ENCODE results near the gene ERC1.

Gene ERC1

DNA sequence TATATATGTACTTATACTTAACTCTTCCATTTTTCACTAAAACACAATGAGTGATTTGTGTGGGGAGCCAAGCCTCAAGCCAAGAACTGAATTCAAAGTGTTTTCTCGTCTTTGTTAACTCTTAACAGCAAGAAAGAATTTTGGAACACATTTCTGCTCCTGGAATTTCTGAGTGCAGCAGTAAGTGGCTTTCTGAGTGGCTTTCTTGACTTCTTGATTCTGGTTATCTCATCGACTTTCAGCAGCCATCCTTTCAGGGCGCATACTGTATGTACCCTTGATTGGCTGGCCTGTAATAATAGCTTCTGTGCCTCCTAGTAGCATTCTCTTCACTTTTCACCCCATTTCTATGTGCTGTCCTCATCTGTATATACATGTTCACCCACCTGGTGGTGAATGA lies 446.0 kb downstream of the ERC1 start:
- no peak for DNase-seq (ENCODE audit: low read depth in 2 of 2)

DNA sequence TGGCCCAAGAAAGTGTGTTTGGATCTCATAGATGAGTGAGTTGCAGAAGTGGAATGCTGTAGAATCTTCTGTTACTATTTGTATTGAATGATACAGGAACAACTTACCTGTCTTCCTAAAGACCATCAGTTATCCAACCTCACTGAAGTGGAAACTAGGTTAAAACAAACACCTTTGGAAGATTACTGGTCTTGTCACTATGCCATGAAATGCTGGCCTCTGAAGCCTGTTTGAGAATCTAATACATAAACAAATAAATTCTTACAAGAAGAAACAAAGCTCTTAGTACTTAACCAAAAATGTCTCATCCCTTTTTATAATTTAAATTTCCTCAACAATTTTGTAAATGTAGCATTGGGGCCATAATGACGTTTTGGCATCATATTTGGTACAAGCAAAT lies 448.2 kb downstream of the ERC1 start:
- DNase-seq (ENCODE audit: low read depth in 2 of 2) = no peak

DNA sequence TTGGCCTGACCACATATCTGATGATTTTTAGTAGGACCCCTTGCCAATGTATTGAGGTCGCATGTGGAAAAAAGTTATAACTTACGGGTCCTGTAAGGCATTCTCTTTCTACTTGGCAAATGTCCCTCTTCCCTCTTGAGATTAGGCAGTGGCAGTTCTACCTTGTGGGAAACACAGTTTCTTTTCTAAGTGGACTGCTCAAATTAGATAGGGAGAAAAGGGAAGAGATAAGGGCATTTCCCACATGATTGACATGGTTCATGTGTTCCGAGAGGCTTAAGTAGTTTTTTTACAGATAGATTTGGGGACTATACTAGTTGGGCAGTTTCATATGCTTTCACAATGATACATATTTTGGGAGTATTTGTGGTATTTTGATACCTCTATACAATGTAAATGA lies 448.7 kb downstream of the ERC1 start:
- no peak for DNase-seq (ENCODE audit: low read depth in 2 of 2)

DNA sequence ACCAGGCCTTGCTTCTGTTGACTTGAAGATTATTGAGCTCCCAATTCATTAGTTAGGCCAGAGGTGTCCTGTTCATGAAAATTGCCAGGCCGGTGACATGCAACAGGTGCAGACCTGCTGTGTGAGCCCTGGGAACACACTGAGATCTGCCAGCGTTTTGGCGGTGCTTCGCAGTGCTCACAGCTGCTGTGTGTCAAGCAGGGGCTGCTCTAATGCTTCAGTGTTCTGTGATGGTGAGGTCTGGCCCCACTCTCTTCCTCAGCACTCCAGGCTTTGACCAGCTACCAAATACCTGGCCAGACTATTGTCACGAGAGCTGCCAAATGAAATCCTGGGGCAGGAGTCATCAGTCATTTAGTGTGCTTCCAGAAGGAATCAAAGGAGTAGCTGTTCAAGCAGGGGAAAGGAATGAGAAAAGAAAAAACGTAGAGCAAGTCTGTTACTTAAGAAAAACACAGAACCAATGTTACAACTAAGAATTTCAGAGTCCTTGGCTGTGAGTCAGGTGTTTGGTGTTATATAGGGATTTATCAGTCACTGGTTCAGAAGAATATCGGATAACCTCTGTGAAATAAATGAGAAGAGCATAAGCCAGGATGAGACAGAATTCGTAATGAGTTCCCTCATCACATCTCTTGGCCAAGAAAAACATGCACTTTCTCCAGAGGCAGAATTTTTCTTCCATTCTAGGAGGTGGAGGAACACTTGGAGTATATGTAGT lies 452.6 kb downstream of the ERC1 start:
- no peak for DNase-seq (ENCODE audit: low read depth in 2 of 2)

DNA sequence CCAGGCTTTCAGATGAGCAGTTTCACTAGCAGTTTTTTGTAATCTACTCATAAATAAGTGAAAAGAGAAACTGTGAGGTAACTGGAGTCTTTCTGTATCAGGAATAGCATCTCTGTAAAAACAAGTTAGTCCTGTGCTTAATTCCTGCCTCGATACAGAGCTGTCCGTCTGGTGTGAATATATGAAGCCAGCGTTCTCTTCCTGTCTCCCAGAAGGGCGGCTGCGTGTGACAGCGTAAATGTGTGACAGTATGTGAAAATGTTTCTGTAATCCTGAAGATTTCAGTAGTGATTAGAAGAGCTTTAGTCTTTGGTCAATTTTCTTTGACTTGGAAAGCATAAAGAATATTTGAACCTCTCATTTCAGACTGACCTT lies 453.1 kb downstream of the ERC1 start:
- DNase-seq (ENCODE audit: low read depth in 2 of 2) = no peak

DNA sequence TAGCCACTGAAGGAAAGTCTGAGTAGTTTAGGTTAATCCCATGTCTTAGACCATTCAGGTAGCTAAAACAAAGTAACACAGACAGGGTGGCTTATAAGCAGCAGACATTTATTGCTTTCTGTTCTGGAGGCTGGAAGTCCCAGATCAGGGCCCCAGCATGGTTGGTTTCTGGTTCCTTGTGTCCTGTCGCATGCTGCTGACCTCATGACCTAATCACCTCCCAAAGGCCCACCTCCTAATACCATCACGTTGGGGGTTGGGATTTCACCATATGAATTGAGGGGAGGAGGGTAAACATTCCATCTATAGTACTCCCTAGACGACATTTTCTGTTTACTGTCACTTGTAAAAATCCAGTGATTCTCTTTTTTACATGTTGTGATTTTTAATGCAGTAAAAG lies 454.8 kb downstream of the ERC1 start:
- no peak for DNase-seq (ENCODE audit: low read depth in 2 of 2)

DNA sequence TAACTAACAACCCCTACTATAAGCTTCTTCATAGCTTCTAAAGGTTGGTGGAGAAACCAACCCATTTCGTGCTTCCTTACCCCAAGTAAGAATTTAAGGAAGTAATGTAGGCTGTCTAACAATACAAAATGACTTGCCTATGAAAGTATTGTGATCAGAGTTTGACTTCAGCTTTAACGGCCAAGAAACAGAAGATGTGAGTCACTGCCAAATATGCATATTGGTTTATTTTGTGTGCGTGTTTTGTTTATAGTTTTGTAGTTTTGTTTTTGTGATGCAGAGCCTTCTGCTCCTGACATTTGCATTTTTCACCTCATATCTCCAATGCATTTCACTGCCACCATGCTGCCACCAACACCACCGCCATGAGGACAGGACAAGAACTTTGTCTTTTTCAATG lies 457.3 kb downstream of the ERC1 start:
- DNase-seq (ENCODE audit: low read depth in 2 of 2) = no peak

DNA sequence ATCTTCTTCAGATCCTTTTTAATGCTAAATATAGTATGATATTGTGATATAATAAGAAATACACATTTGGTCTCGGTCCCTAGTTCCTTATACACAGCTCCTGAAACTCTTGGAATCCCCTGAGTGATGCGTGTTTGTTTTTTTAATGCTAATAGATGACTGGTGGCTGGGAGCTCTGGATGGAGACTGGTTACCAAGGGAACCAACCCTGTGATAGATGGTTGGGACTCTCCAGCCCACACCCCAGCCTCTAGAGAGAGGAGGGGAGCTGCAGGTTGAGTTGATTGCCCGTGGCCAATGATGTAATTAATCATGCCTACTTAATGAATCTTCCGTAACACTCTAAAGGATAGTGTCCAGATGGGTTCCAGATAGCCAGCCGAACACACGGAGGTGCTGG lies 462.8 kb downstream of the ERC1 start:
- DNase-seq (ENCODE audit: low read depth in 2 of 2) = no peak

DNA sequence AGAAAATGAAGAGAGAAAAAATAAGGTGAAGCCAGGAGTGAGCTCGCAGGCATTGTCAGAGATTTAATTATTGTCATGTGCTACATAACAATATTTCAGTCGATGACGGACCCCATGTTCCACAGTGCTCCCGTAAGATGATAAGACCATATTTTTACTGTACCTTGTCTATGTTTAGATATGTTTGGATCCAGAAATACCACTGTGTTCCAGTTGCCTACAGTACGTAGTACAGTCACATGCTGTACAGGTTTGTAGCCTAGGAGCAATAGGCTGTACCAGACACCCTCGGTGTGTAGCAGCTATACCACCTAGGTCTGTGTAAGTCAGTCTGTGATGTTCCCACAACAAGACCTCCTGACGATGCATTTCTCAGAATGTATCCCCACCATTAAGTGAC lies 465.9 kb downstream of the ERC1 start:
- no peak for DNase-seq (ENCODE audit: low read depth in 2 of 2)

DNA sequence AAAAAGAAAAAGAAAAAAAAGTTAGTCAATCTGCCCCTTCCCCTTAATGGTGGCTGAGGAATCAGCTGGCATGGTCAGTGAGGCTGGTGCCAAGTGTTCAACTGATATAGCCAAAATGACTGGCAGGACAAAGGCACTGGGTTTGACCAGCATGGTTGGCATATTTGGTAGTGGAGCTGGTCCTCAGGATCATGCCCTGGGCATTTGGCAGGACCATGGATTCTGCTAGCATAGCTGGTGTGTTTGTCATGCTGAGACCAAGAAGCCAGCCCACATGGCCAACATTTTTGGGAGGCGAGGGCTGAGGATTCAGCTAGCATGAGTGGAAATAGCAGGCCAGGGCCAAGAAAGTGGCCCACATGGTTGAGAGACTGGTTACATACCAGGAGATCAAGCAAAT lies 466.9 kb downstream of the ERC1 start:
- no peak for DNase-seq (ENCODE audit: low read depth in 2 of 2)

DNA sequence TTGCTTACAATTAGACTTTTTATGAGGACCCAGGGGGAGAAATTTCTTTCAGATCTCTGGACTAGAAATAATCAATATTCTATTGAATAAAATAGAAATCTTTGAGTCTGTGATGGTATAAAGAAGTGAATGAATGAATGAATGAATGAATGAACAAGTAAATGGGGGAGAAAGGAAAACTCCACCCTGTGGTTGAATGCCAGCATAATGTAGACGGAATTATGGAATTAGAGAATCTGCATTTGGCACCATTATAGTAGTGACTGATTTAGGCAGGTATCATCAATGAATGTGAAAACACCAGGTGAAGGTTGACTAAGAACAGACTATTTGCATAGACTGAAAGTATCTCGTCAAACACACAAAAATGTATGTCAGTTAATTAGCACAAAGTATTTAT lies 468.3 kb downstream of the ERC1 start:
- DNase-seq (ENCODE audit: low read depth in 2 of 2) = no peak

DNA sequence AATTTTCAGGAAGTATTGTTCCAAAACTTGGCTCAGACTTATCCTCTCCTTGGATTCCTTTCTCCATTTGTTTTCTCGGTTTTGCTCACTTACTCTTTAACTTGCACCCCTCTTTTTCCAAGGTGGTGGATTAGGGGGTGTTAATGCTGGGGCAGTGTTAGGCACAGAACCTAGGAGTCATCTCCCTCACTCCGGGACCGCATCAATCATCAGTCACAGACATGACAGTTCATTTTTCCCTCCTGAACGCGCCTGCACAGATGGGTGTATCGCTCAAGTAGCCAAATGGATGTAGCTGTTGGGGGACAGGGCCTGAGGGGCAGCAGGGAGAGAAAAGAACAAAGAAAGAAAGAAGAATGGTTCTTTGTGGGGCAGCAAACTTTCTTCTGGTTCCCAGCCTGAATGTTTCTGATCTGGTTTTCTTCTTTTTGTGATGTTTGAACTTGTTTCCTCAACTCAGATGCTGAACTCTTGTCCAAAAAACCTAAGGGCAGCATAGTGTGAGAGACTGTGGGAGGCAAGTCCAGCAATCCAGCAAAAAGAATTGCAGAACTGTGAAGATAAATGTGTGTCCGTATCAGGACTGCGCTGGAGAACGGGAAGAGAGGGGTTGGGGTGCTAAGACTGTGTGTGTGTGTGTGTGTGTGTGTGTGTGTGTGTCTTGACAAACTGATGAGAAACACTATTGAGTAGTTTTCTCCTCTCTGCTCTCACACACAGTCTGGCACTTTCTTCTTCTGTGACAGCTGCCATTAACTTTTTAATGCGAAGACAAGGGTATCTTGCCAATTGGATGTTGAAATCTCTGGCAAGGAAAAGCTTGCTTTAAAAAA lies 472.3 kb downstream of the ERC1 start:
- DNase-seq (ENCODE audit: low read depth in 2 of 2) = no peak

DNA sequence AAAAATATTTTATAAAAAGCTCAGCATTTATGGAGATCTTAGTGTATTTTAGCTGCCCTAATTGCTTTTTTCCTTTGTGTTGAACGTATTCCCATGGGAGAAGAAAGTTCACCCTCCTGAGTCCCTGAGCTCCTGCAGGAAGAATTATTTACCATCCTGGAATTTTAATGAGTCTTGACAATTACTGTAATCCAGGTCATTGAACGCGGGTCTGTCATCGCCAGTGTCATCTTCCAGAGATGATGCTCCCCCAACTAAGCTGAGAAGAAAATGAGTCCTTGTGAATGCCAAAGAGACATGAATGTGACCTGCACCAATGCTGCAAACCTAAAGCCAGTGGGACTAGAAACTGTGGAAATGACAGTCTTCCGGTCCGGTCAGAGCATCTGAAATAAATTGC lies 473.9 kb downstream of the ERC1 start:
- DNase-seq (ENCODE audit: low read depth in 2 of 2) = no peak

DNA sequence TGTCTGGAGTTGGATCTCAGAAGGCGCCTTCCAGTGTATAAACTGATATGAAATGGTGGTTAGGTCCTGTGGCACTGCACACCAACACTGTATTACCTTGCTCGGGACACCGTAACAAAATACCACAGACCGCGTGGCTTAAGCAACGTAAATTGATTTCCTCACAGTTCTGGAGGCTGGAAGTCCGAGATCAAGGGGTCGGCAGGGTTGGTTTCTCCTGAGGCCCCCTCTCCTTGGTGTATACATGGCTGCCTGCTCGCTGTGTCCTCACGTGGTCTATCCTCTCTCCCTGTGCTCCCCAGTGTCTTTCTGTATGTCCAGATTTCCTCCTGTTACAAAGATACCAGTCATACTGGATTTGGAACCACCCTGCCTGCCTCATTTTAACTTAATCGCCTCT lies 475.0 kb downstream of the ERC1 start:
- DNase-seq (ENCODE audit: low read depth in 2 of 2) = no peak

DNA sequence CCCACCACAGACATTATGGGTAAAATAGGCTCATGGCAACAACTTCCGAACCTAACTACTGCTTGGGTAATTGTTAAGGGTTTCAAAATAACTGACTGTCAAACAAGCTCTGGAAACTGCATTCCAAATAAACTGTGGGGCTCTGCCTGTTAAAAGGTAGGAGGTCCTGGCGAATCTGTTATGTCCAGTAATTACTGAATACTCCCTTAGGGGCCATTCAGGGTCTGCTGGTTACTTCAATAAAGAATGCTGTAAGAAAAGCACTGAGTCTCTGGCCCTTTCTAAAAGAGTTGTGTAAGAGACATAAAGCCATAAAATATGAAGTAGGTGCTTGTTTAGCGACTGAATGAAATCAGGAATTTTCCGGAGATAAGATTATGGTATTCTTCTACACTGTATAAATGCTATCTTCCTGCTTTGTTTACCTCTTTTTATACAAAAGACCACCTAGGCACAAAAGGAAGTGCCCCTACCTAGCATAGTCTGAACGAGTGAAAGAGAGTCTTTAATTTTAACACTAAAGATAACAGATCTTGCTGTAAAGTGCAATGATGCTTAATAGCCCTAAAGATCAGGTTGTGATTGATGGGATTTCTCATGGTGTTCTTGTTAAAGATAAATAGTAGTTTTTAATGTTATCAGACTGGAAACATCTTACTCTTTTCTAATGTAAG lies 475.6 kb downstream of the ERC1 start:
- no peak for DNase-seq (ENCODE audit: low read depth in 2 of 2)

DNA sequence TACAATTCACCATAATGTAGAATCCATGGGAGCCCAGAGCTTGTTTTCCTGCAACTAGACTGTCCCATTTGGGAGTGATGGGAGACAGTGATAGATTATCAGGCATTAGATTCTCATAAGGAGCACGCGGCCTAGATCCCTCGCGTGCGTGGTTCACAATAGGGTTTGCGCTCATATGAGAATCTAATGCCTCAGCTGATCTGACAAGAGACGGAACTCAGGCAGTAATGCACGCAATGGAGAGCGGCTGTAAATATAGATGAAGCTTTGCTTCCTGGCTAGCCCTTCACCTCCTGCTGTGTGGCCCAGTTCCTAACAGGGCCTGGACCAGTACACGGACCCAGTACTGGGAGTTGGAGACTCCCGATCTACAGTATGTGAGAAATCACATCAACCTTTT lies 476.7 kb downstream of the ERC1 start:
- no peak for DNase-seq (ENCODE audit: low read depth in 2 of 2)

DNA sequence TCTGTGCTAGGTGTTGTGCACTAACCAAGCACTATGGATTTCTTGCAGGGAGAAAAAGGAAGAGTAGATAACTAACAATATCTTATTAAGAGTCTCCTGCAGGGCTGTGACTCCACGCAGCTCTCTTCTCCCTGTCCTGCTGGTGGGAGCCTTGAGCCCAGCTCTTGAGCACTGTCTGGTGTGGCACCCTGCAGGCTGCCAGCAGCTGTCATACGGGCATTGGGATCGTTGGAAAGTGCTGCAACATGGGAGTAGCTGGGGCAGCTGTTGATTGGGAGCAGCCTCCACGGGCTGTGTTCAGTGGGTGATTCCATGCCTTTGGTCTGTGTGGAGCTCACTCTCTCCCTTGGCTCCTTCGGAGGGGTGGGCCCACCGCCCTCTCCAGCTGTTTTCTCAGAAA lies 478.0 kb downstream of the ERC1 start:
- DNase-seq (ENCODE audit: low read depth in 2 of 2) = no peak

DNA sequence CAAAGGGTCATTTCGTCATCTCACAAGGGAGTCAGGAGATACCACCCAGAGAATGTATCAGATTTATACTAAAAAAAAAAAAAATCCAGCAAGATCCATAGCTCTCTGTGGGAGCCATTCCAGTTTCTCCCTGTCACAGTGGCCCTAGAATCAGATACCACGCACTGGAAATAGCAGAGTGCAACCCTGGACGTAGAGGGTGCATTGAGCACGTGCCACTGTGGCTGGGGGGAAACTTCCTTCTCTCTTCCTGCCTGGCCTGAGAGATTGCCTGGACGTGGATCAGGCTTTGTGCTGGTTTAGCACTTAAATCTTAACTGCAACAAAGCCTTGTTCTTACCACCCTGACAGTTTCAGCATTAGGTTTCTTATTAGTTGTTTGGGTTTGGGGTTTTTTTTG lies 479.0 kb downstream of the ERC1 start:
- no peak for DNase-seq (ENCODE audit: low read depth in 2 of 2)

DNA sequence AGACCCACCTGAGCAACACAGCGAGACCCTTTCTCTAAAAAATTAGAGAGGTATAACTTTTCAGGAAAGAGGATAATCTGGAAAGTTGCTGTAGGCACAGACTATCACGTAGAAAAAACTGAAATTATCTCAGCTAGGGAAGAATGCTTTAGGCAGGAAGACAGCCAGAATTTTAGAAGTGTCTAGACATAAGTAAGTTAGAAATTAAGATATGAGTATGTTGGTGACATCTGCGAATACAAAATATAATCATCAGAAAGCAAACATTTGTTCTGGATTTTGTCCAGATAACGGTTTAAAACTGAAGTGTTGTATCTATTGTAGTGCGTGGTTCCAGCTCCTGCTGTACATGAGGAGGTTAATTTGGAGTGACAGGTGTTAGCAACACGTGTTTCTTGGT lies 480.2 kb downstream of the ERC1 start:
- DNase-seq (ENCODE audit: low read depth in 2 of 2) = no peak

DNA sequence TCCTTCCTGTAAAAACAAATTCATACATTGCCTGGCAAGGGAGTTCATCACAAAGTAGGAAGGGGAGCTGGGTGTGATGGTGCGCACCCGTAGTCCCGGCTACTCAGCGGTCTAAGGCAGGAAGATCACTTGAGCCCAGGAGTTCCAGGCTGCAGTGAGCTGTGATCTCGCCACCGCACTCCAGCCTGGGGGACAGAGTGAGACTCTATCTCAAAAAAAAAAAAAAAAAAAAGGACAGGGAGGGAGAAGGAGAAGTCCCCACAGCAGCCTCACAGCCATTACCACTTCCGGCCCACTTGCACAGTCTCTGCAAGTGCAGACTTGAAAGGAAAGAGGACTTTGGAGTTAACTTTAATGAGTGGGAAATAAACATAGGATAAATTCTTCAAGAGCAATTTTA lies 482.4 kb downstream of the ERC1 start:
- no peak for DNase-seq (ENCODE audit: low read depth in 2 of 2)

DNA sequence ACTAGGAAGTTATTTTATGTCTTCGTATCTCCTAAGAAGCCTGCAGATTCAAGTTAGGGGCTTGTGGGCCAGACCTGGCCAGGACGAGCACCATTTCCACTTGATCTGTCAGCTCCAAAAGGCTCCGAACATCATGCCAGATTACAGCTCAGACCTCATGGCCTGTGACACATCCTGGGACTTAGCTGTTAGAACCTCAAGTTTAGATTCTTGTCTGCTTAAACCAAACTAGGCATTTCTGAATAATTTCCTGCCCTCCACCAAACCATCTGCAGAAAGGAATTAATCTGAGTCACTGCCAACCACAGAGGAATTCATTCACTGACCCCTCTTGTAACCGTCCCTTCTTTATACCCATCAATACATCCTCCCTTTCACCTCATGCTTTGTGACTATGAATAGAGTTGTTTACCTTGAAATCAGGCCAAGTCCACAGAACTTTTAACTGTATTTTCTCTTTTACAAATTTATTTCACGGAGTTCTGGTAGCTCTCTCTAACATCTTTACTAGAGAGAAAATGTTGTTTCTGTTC lies 483.1 kb downstream of the ERC1 start:
- no peak for DNase-seq (ENCODE audit: low read depth in 2 of 2)

DNA sequence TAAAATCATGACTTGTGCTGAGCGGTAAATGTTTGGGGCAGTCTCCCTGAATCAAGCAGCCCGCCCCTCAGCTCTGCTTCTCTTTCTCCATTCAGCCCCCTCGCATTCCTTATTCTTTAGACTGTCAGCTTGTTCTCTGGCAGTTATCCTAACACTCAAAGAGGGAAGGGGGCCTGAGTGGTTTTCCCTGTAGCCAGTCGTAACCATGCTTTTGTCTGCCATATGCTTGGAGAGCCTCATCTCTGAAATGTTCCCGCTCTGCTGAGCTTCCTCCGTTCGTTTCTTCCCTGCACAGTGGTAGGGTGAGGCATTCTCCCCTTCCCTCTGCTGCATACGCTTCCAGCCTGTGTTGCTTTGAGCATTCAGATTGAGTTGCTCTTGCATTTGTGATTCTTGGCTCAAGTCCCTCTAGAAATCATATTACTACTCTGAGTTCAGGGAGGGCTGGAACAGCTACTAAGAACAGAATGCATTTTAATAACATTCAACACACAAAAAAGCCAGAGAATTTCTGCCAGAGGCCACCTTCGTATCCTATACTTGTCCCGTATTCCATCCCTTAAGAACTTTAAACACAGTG lies 483.6 kb downstream of the ERC1 start:
- no peak for DNase-seq (ENCODE audit: low read depth in 2 of 2)
